Measurements from ENCODE around the gene LSG1. TPM values are rescaled to one million over a fixed set of nuclear protein-coding genes. Genes with fewer than 3 reads are reported as not detected.

The LSG1 gene
- total and polyA plus RNA-seq, 9 of the 15 experiments (the other 6 are each of a cell fraction or from before 2014, with no cell fraction given) = 14.9 to 73.7 (median 46.7) TPM

DNA sequence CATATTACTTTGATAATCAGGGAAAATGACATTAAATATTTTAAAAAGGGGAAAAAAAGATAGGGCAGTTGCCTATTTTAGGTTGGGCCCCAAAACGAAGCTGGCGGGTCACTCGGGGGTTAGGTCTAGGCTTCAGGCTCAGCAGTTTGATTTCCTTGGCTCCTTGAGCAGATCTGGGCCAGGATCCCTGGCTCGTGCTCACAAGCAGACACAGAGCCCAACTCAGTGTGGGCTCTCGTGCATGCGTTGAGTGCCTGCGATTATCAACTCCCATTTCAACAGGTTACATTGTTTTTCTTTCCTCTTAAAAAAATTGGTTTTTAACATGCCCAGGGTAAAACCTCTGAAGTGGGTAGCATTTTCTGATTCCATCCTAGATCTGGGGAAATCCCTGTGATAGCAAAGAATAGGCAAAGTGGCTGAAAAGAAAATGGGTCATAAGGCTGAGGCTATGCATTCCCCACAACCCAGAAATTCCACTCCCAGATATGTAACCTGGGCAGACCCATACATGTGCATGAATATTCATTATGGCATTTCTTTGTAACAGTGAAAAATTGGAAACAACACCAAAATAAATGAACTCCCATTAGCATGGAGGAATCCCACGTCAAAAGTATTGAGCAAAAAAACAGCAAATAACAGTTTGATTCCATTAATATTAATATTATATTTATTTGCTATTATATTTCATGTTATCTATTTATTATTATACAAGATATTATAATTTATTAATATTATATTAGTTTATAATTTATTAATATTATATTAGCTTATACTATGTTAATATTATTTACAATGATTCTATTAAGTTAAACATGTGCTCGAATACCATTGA lies 41.5 kb upstream of the LSG1 start:
- Histone ChIP-seq H3K27me3 (ENCODE audit: control insufficient read depth in 2 of 2, insufficient read depth in 2 of 2, low read length in 2 of 2) (peaks cover 26 to 56% of the 10 kb centered on the region in 2 experiments; a peak in 4 of 5 replicates), H3K9me1 (ENCODE audit: control insufficient read depth, insufficient read depth, low read length) (no peaks in the 10 kb centered on the region), H3K4me1 (replicated peaks in 1 of 2; ENCODE audit: control insufficient read depth in 2 of 2, insufficient read depth in 2 of 2, low read length in 2 of 2) (no peaks in the 10 kb centered on the region), H3K79me2 (ENCODE audit: control insufficient read depth, insufficient read depth, low read length) (no peaks in the 10 kb centered on the region), H3K27ac (ENCODE audit: extremely low read depth, low read depth, low read length) (no peak overlapping the region), H3K9me3 (replicated peaks; ENCODE audit: control insufficient read depth, insufficient read depth, low read depth, low read length) (no peaks in the 10 kb centered on the region), H2AFZ (ENCODE audit: low read depth, low read length) (no peak overlapping the region), H3K4me2 (ENCODE audit: insufficient read depth, low read length) (no peak overlapping the region), H3K36me3 (ENCODE audit: control insufficient read depth, insufficient read depth, low read length) (no peaks in the 10 kb centered on the region), H4K20me1 (replicated peaks; ENCODE audit: control insufficient read depth, insufficient read depth, low read length) (no peaks in the 10 kb centered on the region), H3K4me3 (no peak overlapping the region), H3K9ac (ENCODE audit: insufficient read depth in 1 of 2, low read depth in 2 of 2, low read length in 2 of 2) (no peak overlapping the region)
- FAIRE-seq = no peak
- 1% methylated on average over 9 of the region's 9 CpGs for WGBS (ENCODE audit: insufficient coverage, low coverage, missing lambda C conversion rate)
- BruUV-seq (replicated peaks) = no TSS peak
- in situ Hi-C loops (cut with MboI) (no loop called here), intact Hi-C loops (cut with micrococcal nuclease) (no loop called here)
- ChIA-PET CTCF (ENCODE audit: low intra/inter-chr PET ratio) (no interaction called here), POLR2A (no interaction called here)
- TF ChIP-seq NBN (IDR thresholded peaks at IDR 0.05; ENCODE audit: low read depth) = no peak
- no peak for TF ChIP-seq XRCC5 (IDR thresholded peaks at IDR 0.05; ENCODE audit: low read depth, low read length)
- no peak for TF ChIP-seq TAF9B (IDR thresholded peaks at IDR 0.05; ENCODE audit: partially characterized antibody)
- TF ChIP-seq, protein P1, sequence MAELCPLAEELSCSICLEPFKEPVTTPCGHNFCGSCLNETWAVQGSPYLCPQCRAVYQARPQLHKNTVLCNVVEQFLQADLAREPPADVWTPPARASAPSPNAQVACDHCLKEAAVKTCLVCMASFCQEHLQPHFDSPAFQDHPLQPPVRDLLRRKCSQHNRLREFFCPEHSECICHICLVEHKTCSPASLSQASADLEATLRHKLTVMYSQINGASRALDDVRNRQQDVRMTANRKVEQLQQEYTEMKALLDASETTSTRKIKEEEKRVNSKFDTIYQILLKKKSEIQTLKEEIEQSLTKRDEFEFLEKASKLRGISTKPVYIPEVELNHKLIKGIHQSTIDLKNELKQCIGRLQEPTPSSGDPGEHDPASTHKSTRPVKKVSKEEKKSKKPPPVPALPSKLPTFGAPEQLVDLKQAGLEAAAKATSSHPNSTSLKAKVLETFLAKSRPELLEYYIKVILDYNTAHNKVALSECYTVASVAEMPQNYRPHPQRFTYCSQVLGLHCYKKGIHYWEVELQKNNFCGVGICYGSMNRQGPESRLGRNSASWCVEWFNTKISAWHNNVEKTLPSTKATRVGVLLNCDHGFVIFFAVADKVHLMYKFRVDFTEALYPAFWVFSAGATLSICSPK (IDR thresholded peaks at IDR 0.05; ENCODE audit: borderline replicate concordance) = no peak
- TF ChIP-seq, protein P2, sequence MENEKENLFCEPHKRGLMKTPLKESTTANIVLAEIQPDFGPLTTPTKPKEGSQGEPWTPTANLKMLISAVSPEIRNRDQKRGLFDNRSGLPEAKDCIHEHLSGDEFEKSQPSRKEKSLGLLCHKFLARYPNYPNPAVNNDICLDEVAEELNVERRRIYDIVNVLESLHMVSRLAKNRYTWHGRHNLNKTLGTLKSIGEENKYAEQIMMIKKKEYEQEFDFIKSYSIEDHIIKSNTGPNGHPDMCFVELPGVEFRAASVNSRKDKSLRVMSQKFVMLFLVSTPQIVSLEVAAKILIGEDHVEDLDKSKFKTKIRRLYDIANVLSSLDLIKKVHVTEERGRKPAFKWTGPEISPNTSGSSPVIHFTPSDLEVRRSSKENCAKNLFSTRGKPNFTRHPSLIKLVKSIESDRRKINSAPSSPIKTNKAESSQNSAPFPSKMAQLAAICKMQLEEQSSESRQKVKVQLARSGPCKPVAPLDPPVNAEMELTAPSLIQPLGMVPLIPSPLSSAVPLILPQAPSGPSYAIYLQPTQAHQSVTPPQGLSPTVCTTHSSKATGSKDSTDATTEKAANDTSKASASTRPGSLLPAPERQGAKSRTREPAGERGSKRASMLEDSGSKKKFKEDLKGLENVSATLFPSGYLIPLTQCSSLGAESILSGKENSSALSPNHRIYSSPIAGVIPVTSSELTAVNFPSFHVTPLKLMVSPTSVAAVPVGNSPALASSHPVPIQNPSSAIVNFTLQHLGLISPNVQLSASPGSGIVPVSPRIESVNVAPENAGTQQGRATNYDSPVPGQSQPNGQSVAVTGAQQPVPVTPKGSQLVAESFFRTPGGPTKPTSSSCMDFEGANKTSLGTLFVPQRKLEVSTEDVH (IDR thresholded peaks at IDR 0.05; ENCODE audit: low read depth, partially characterized antibody) = no peak
- TF ChIP-seq ZNF134 (CRISPR knock-in tag; conservative IDR thresholded peaks at IDR 0.05) = no peak
- TF ChIP-seq MEF2D (tag; conservative IDR thresholded peaks at IDR 0.05; ENCODE audit: low read depth) = no peak
- TF ChIP-seq HNRNPH1 (optimal IDR thresholded peaks at IDR 0.05; ENCODE audit: low read depth, low read length) = no peak
- TF ChIP-seq ZFP30 (CRISPR knock-in tag; IDR thresholded peaks at IDR 0.05; ENCODE audit: borderline replicate concordance) = no peak
- no peak for TF ChIP-seq U2AF1 (optimal IDR thresholded peaks at IDR 0.05; ENCODE audit: low read depth, low read length)
- TF ChIP-seq SRSF7 (optimal IDR thresholded peaks at IDR 0.05; ENCODE audit: low read depth, low read length) = no peak
- ATAC-seq = no peak
- no peak for DNase-seq (ENCODE audit: extremely low read depth in 1 of 4, low spot score in 3 of 4)

Data from K562 (cell line).